ENCODE measurements around the gene LUZP4.
"Not testable (repeated sequence)": the region's sequence is repeated elsewhere in the genome, so short reads cannot be mapped to it uniquely, and the experiment has no call there.

LUZP4 gene

DNA sequence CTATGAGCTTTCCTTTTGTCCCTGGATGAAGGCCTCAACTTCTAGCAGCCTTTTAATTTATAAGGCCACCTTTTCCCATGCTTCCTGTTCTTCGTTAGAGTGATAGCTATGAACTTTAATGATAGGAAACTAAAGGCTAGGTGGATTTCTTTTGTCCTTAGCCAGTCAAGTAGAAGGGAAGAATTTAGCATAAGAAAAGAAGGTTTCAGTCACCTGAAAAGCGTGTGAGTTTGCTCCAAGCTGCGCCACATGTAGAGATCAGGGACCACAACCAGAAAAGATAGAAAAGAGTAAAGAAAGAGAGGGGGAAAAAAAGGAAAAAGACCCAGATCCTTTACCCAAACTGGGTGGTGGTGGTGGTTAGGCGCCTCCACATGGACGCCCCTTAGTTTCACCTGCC, 28.6 kb downstream of the LUZP4 start:
- H3K4me1 Mint-ChIP-seq, result no peaks in the 10 kb centered on the region
- CTCF ChIA-PET, result no interaction called here

DNA sequence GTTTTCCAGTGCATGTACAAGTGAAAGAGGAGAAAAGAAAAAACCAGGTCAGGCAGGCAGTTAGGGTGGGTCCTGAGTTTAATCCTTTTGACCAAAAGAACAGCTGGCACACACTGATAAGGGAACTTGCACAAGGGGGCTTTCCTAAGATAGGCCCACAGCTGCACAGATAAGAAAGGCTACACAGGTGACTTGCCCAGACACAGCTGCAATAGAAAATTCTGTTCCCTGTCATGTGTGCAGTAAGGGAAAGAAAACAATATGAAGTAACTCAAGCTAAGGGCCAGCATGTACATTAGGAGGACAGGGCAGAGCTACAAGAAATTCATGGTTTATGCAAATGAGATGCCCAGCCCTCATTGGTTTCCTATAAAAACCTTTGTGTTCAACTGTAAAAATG, 32.9 kb downstream of the LUZP4 start:
- CTCF ChIA-PET, result no interaction called here
- Mint-ChIP-seq H3K4me1 (no peaks in the 10 kb centered on the region), H3K9me3 (no peaks in the 10 kb centered on the region)

More for the DNA sequence above, 28.6 kb downstream of the LUZP4 start:
- no peak overlapping the region for H3K27ac Mint-ChIP-seq
- H3K9me3 Mint-ChIP-seq, result no peaks in the 10 kb centered on the region
- no peaks in the 10 kb centered on the region for H3K27me3 Mint-ChIP-seq
- no peak for DNase-seq
- H3K4me3 Mint-ChIP-seq, result no peak overlapping the region
- no peaks in the 10 kb centered on the region for H3K36me3 Mint-ChIP-seq

DNA sequence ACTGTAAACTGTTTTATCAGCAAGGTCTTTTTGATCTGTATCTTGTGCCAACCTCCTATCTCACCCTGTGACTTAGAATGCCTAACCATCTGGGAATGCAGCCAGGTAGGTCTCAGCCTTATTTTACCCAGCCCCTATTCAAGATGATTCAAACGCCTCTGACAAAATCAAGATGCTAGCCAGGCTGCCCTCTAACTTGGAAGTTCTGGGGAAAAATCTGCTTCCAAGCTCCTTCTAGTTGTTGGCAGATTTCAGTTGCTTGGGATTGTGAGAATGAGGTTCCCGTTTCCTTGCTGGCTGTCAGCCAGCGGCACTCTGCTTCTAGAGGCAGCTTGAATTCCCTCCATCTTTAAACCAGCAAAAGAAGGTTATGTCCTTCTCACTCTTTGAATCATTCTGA, 34.7 kb downstream of the LUZP4 start:
- Mint-ChIP-seq H3K4me3 (no peak overlapping the region), H3K27me3 (no peaks in the 10 kb centered on the region), H3K27ac (no peak overlapping the region), H3K9me3 (no peaks in the 10 kb centered on the region), H3K4me1 (no peaks in the 10 kb centered on the region), H3K36me3 (no peaks in the 10 kb centered on the region)
- CTCF ChIA-PET, result no interaction called here
- no peak for DNase-seq

More for the DNA sequence above, 32.9 kb downstream of the LUZP4 start:
- Mint-ChIP-seq H3K4me3 (no peak overlapping the region), H3K36me3 (no peaks in the 10 kb centered on the region), H3K27me3 (no peaks in the 10 kb centered on the region), H3K27ac (no peak overlapping the region)
- DNase-seq, result no peak

DNA sequence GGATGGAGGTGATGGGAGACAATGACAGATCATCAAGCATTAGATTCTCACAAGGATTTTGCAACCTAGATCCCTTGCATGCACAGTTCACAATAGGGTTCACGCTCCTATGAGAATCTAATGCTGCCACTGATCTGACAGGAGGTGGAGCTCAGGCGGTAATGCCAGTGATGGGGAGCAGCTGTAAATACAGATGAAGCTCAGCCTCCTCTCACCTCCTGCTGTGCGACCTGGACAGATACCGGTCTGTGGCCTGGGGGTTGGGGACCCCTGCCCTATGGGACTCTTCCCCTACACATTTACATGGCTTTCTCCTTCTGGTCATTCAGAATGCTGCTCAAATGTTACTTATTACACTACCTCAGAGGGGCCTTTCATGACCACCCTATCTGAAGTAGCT, 39.8 kb downstream of the LUZP4 start:
- not testable (repeated sequence) for H3K4me3 Mint-ChIP-seq, H3K27ac Mint-ChIP-seq, H3K27me3 Mint-ChIP-seq, H3K9me3 Mint-ChIP-seq, H3K4me1 Mint-ChIP-seq, DNase-seq, H3K36me3 Mint-ChIP-seq
- CTCF ChIA-PET, result interaction anchor here (2.6 kb wide), 1 partner anchor 316 kb away, joined by 7 read pairs; no protein-coding TSS in a partner anchor

DNA sequence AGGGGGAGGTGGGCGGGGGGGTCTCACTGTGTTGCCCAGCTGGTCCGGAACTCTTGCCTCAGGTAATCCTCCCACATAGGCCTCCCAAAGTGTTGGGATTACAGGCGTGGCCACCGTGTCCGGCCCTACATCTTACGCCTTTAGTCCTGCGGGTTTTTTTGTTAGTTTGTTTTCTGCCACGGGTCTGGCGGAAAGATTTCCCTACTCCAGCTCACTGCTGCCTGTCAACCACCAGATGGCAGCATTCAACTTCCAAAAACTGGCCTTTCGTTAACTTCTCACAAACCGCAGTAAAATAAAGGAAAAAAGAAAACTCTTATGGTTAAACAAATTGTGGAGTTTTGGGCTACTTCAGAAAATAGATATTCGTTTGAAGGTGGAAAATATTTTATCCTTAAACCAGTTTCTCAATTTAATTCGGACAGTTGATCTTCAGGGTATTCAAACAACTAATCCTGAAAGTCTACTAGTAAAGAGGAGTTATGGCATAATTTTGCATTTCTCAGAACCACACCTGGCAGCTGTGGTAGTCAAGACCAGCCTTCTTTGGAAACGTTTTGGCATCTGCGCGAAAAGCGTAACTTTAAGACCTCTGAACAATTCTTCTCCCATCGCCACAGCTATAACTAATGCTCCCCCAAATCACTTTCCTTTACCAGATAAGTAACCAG, 41.1 kb downstream of the LUZP4 start:
- H3K36me3 Mint-ChIP-seq, result no peaks in the 10 kb centered on the region
- no peak overlapping the region for H3K4me3 Mint-ChIP-seq
- DNase-seq, result peak; percentile 20
- no peaks in the 10 kb centered on the region for H3K27me3 Mint-ChIP-seq
- CTCF ChIA-PET, result interaction anchor here (1.8 to 2.7 kb wide), 3 partner anchors 312 to 360 kb away, joined by 7 to 14 read pairs (median 7); no protein-coding TSS in a partner anchor
- no peaks in the 10 kb centered on the region for H3K4me1 Mint-ChIP-seq
- H3K9me3 Mint-ChIP-seq, result no peaks in the 10 kb centered on the region
- H3K27ac Mint-ChIP-seq, result no peak overlapping the region

DNA sequence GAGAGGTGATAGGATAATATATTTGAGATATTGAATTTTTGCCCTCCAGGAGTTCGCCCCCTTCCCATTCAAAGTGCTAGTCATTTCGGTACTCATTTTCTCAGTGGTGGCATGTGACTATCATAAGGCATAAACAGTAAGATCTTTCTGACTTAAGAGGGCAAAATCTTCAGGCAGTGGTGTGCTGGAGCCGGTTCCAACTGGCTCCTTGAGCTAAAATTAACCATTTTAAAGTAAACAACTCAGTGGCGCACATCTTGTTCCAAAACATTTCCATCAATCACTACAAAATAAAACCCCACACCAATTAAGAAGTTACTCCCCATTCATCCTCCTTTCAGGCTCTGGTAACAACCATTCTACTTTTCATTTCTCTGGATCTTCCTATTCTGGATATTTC, 43.3 kb downstream of the LUZP4 start:
- Mint-ChIP-seq H3K27ac (no peak overlapping the region), H3K4me3 (no peak overlapping the region)
- CTCF ChIA-PET, result no interaction called here

DNA sequence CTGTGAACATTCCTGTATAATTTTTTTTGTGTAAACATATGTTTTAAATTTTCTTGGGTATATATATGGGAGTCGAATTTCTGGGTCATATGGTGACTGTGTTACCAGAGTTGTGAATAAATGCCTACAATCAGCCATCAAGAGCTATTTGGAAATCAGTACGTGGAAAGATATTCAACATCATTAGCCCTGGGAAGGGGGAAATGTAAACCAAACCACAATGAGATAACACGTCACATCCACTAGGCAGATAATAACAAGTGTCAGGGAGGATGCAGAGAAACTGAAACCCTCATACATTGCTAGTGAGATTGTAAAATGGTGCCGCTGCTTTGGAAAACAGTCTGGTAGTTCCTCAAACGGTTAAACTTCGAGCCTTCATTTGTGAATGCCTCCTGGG, 43.9 kb downstream of the LUZP4 start:
- CTCF ChIA-PET, result no interaction called here

More for the DNA sequence above, 43.3 kb downstream of the LUZP4 start:
- Mint-ChIP-seq H3K9me3 (no peaks in the 10 kb centered on the region), H3K36me3 (no peaks in the 10 kb centered on the region), H3K27me3 (no peaks in the 10 kb centered on the region), H3K4me1 (no peaks in the 10 kb centered on the region)
- DNase-seq, result no peak

DNA sequence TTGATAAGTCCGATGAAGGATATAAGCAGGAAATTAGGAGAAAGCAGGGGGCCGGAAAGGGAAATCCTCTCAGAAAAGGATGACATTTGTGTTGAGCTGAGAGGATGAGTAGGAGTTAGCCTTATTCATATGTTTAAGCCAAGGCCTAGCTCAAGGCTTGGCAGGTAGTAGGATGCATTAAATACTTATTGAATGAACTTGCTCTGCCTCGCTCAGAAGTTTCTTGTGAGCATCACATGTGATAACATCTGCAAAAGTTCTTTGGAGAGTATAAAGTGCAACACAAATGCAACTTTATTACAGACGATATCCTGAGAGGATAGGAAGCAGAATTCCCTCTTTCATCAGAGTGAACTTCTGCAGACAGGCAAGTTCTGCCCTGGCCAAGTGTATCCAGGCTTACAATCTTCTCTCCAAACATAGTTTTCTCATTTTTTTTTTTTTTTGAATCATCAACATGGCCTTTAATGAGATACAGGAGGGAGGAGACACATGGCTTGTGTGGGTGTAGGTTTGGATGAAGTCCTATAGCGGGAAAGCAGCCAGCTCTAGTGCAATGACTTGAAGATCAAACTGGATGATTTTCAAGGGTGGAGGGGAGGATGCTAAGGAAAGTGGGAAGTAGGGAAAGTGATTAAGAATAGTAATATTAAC, 48.1 kb downstream of the LUZP4 start:
- no peak for DNase-seq
- Mint-ChIP-seq H3K36me3 (no peaks in the 10 kb centered on the region), H3K27me3 (no peaks in the 10 kb centered on the region), H3K9me3 (no peaks in the 10 kb centered on the region), H3K4me3 (no peak overlapping the region), H3K27ac (no peak overlapping the region), H3K4me1 (no peaks in the 10 kb centered on the region)
- CTCF ChIA-PET, result no interaction called here

More for the DNA sequence above, 43.9 kb downstream of the LUZP4 start:
- no peaks in the 10 kb centered on the region for H3K27me3 Mint-ChIP-seq
- H3K9me3 Mint-ChIP-seq, result no peaks in the 10 kb centered on the region
- H3K36me3 Mint-ChIP-seq, result no peaks in the 10 kb centered on the region
- no peaks in the 10 kb centered on the region for H3K4me1 Mint-ChIP-seq
- no peak overlapping the region for H3K27ac Mint-ChIP-seq
- DNase-seq, result no peak
- H3K4me3 Mint-ChIP-seq, result no peak overlapping the region

DNA sequence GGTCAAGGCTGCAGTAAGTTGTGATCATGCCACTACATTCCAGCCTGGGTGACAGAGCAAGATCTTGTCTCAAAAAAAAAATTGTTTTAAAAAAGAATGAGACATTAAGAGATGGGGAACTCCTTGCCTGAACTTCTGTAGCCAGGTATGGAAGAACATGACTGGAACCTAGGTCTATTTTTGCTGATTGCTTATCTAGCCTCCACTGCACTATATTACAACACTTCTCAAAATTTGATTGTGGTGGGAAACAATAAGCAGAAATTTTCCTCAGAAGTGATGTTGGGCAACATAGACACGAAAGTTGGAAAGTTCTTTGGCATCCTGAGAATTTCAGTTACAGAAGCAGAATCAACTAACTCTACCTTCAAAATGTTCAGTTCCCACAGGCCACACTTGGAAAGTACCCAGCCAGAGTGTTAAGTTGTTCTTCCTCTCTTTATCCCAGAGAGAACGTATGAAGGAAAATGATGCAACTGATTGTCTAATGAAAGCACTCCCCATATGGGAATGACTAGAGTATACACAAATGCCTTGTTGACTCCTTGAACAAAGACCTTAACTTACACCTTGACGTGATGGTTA, 50.0 kb downstream of the LUZP4 start:
- no peak overlapping the region for H3K4me3 Mint-ChIP-seq
- no peaks in the 10 kb centered on the region for H3K36me3 Mint-ChIP-seq
- no peaks in the 10 kb centered on the region for H3K27me3 Mint-ChIP-seq
- H3K9me3 Mint-ChIP-seq, result no peaks in the 10 kb centered on the region
- no peak for DNase-seq
- CTCF ChIA-PET, result no interaction called here
- H3K27ac Mint-ChIP-seq, result no peak overlapping the region
- H3K4me1 Mint-ChIP-seq, result no peaks in the 10 kb centered on the region

DNA sequence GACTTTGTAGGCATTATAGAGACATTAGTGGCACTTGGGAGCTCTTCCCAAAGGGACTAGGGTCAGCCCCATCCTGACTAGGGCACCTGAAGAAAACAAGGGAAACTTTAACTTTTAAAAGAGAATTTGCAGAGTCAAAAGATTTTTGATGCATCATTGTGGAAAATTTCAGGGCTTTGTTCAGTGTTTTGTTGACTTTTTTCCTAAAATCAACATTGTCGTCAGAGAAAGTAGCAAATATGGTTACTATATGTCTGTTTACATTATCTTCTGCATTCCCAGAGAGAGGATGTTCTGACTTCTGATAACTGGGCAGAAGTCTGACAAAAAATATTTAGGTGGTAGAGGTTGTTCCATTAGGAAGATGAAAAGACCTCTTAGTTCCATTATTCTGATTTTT, 51.9 kb downstream of the LUZP4 start:
- H3K27ac Mint-ChIP-seq, result no peak overlapping the region
- no peaks in the 10 kb centered on the region for H3K4me1 Mint-ChIP-seq
- no peak for DNase-seq
- CTCF ChIA-PET, result no interaction called here
- no peaks in the 10 kb centered on the region for H3K9me3 Mint-ChIP-seq
- no peaks in the 10 kb centered on the region for H3K36me3 Mint-ChIP-seq
- no peaks in the 10 kb centered on the region for H3K27me3 Mint-ChIP-seq
- no peak overlapping the region for H3K4me3 Mint-ChIP-seq

DNA sequence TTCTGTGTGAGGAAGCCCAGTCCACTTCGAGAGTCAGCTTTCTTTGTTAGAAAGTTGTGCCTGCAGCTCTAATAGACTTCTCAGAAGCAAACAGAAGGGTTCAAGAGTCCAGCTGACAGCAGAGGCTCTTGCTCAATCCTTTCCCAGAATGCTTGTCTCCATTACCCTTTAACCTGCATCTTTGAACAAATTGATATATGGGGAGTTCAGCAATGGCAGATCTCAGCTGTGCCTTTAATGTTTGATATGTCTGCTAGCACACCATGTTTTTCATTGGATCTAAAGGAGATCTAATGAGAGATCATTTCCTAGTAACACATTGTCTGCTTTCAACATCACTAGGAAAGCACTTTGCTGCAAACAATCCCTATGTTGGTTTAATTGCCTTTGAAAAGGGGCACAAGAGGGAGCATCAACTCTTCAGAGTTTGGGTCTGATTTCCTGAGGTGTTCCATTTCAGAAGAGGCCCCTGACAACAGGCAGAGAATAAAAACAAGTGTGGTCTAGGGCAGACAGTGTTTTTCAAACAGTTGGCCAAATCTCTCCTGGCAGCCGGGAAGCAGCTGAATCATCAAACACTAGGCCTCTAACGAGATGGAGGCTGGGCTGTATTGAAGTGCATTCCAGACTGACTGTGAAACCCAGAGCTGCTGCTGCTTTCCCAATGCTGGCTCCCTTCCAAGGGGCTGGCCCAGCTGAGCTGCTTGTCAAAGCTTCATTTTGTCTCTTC, 55.5 kb downstream of the LUZP4 start:
- DNase-seq, result no peak
- H3K9me3 Mint-ChIP-seq, result no peaks in the 10 kb centered on the region
- H3K36me3 Mint-ChIP-seq, result no peaks in the 10 kb centered on the region
- no peaks in the 10 kb centered on the region for H3K4me1 Mint-ChIP-seq
- no peak overlapping the region for H3K4me3 Mint-ChIP-seq
- CTCF ChIA-PET, result no interaction called here
- H3K27ac Mint-ChIP-seq, result no peak overlapping the region
- H3K27me3 Mint-ChIP-seq, result no peaks in the 10 kb centered on the region

DNA sequence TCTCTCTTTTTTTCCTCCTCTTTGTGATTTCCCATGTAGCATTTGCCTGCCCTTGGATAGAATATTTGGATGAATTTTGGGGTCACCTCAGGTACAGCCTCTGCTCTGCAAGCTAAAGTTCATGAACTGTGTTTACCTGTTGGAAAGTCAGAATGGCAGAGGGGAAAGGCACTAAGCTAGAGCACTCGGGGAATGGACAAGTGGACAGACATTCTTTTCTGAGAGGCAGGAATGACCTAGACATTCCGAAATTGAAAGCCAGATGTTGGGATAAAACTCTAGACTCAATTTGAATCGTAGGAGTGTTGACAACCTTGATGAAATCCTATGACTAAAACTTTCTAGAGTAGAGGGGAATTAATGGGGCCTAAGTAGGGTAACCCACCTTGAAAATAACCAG, 56.1 kb downstream of the LUZP4 start:
- no peaks in the 10 kb centered on the region for H3K27me3 Mint-ChIP-seq
- H3K4me3 Mint-ChIP-seq, result no peak overlapping the region
- no peak for DNase-seq
- no peaks in the 10 kb centered on the region for H3K4me1 Mint-ChIP-seq
- H3K27ac Mint-ChIP-seq, result no peak overlapping the region
- H3K9me3 Mint-ChIP-seq, result no peaks in the 10 kb centered on the region
- CTCF ChIA-PET, result no interaction called here
- H3K36me3 Mint-ChIP-seq, result no peaks in the 10 kb centered on the region

DNA sequence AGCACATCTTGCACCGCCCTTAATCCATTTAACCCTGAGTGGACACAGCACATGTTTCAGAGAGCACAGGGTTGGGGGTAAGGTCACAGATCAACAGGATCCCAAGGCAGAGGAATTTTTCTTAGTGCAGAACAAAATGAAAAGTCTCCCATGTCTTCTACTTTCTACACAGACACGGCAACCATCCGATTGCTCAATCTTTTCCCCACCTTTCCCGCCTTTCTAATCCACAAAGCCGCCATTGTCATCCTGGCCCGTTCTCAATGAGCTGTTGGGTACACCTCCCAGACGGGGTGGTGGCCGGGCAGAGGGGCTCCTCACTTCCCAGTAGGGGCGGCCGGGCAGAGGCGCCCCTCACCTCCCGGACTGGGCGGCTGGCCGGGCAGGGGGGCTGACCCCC, 57.2 kb downstream of the LUZP4 start:
- H3K4me1 Mint-ChIP-seq, H3K4me3 Mint-ChIP-seq, H3K36me3 Mint-ChIP-seq, H3K9me3 Mint-ChIP-seq, H3K27ac Mint-ChIP-seq, H3K27me3 Mint-ChIP-seq, CTCF ChIA-PET, DNase-seq: not testable (repeated sequence)

DNA sequence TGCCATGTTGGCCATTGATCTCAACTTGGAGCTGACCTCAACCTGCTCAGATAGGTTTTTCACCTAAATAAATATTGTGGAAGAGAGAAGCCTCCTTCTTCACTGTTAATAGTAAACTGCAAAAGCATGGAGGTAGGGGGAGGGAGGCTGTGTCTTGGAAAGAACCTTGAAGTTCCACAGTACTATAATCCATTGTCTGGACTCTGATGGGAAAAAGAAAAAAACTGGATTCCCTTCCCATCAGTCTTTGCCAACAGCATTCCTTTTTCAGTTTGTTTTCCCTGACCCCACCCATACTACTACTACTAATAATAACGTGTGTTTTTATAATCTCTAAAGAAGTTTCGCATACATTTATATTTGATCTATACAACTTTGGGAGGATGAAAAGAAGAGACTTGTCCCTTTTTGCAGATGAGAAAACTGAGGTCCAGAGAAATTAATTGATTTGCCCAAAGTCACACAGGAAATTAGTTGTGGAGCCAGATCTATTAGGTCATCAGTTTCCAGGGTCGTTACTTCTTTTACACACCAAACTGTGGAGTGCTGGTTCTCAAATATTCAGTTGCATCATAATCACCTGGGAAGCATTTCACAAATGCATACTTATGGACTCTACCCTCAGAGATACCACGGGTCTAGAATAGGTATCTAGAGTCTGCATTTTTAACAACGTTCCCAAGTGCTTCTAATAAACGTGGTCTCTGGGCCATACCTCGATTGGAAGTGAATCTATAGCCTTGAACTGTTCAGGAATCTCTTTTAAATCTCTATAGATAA, 59.1 kb downstream of the LUZP4 start:
- Mint-ChIP-seq H3K27me3 (no peaks in the 10 kb centered on the region), H3K4me3 (no peak overlapping the region), H3K9me3 (no peaks in the 10 kb centered on the region), H3K4me1 (no peaks in the 10 kb centered on the region), H3K36me3 (no peaks in the 10 kb centered on the region), H3K27ac (no peak overlapping the region)
- CTCF ChIA-PET, result no interaction called here
- DNase-seq, result no peak
